ENCODE results near the gene MT1A.
"Not testable (repeated sequence)": the region's sequence is repeated elsewhere in the genome, so short reads cannot be mapped to it uniquely, and the experiment has no call there.

The MT1A gene

DNA sequence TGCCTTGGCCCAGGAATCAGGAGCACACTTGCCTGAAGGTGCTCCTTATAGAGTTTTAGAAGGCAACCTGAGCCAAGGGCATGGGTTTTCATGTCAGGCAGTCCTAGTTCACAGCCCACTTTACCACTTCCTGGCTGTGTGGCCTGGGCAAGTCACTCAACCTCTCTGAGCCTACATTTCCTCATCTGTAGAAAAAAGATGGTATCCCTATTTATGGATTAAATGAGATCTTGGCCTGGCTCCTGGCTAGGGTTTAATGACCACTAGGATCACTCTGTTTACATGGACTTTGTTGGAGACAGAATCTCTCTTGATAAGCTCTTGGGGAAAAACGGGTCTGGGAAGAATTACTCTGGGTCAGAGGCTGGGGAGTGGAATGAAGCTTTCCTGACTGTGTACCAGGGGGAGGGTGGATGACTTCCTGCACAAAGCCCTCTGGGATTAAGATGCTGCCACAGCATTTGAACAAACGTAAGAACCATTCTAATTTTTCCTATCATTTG is 27.8 kb upstream of the MT1A start:
- DNase-seq = no peak

- DNase-seq = no peak
Measured at GRCh38 chr16:56611281-56611833, 27.1 kb upstream of the MT1A start.

- DNase-seq = no peak
Measured at GRCh38 chr16:56613706-56614105, 24.8 kb upstream of the MT1A start.

DNA sequence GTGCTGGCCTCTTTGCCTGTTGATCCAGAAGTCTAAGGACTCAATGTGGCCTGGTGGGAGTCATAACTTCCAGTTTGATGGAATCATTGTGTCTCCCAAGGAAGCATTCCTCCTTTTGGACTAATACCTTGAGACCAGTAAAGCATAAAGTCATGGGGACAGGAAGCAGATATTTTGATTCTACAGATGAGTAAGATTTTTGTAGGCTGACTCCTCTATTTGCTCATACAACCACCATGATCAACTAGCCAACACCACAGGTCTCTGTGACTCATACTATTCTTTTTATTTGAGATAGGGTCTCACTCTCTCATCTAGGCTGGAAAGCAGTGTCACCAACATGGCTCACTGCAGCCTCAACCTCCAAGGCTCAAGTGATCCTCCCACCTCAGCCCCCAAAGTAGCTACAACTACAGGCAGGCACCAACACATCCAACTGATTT is 23.9 kb upstream of the MT1A start:
- no peak for DNase-seq

- no peak for DNase-seq
Measured at GRCh38 chr16:56615353-56615752, 23.1 kb upstream of the MT1A start.

DNA sequence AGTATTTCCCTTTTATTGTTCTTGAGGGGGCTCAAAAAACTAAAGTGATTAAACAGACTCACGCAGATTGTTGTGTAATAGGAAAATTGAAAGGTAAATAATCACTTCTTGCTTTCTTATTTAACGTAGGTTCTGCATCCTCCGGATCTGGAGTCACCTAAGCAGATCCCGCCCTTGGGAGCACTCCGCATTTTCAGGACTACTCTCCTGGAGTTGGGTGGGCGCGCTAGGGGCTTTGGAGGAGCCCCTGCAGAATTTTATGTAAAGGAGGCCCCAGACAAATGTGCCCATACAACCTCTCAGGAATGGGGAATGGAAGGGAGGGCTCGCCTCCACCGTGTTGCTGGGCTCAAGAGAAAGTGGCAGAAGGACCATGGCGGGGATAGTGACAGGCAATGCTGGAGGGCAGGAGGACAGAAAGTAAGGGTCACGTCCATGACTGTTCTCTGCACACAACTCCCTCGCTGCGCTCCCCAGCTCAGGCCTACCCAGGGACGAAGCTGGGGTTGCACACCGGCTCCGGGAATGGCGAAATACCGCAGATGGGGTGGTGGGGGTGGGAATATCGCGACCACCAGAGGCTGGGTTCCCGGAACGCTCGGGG is 21.8 kb upstream of the MT1A start:
- DNase-seq = no peak

GRCh38 chr16:56617212-56618085 is 21.0 kb upstream of the MT1A start:
- no peak for DNase-seq

GRCh38 chr16:56618138-56618537 is 20.3 kb upstream of the MT1A start:
- DNase-seq = no peak

DNA sequence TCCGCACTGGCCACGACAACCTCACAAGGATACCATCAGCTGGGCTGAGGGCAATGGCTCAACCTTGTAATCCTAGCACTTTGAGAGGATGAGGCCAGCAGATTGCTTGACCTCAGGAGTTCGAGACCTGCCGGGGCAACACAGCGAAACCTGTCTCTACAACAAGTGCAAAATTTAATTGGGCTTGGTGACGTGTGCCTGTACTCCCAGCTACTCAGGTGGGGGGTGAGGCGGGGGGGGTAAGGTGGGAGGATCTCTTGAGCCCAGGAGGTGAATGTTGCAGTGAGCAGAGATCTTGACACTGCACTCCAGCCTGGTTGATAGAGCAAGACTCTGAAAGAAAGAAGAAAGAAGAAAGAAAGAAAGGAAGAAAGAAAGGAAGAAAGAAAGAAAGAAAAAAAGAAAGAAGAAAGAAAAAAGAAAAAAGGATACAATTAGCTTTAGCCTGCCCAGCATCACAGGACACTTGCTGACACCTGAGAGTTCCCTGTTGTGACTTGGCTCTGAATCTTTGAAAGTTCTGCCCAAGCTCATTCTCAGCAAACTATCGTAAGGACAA is 18.0 kb upstream of the MT1A start:
- DNase-seq = no peak

DNA sequence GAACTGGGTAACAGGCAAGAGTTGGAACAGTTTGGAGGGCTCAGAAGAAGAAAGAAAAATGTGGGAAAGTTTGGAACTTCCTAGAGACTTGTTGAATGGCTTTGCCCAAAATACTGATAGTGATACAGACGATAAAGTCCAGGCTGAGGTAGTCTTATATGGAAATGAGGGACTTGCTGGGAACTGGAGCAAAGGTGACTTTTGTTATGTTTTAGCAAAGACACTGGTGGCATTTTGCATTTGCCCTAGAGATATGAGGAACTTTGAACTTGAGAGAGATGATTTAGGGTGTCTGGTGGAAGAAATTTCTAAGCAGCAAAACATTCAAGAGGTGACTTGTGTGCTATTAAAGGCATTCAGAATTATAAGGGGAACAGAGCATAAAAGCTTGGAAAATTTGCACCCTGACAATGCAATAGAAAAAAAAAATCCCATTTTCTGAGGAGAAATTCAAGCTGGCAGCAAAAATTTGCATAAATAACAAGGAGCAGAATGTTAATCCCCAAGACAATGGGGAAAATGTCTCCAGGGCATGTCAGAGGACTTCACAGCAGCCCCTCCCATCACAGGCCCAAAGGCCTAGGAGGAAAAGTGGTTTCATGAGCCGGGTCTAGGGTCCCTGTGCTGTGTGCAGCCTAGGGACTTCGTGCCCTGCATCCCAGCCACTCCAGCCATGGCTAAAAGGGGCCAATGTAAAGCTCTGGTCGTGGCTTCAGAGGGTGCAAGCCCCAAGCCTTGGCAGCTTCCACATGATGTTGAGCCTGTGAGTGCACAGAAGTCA is 16.6 kb upstream of the MT1A start:
- not testable (repeated sequence) for DNase-seq

DNA sequence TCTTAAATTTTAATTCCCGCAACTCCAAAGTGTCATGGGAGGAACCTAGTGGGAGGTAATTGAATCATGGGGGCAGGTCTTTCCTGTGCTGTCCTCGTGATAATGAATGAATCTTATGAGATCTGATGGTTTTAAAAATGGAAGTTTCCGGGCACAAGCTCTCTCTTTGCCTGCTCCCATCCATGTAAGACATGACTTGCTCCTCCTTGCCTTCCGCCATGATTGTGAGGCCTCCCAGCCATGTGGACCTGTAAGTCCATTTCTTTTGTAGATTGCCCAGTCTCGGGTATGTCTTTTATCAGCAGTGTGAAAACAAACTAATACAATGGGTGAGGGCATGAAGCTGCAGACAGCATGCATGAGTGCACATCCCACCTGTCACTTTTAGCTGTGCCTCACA is 15.3 kb upstream of the MT1A start:
- DNase-seq = not testable (repeated sequence)

DNA sequence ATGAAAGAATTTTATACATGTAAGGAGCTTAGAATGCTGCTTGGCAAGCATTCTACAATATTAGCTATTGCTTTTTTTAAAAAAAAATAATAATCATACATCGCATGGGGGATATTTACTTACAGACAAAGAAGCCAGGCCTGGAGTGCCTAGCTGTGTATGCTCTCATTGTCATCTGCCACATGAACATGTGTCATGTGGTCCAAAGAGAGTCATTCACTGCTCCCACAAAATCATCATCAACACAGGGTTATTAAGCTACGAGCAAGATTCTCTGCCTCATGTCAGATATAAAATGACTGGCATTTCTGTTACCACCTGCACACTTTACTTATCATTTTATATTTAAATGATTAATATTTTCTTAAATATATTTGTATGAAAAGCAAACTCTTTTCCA is 14.8 kb upstream of the MT1A start:
- DNase-seq = no peak

- no peak for DNase-seq
Measured at GRCh38 chr16:56625140-56625942, 13.1 kb upstream of the MT1A start, which contains the start of gene MT1E. TSS of gene MT1E (plus strand) at chr16:56625781. CDS start at chr16:56625852, 71 bp downstream.

- no peak for DNase-seq
Measured at GRCh38 chr16:56625943-56626654, 12.4 kb upstream of the MT1A start.

DNA sequence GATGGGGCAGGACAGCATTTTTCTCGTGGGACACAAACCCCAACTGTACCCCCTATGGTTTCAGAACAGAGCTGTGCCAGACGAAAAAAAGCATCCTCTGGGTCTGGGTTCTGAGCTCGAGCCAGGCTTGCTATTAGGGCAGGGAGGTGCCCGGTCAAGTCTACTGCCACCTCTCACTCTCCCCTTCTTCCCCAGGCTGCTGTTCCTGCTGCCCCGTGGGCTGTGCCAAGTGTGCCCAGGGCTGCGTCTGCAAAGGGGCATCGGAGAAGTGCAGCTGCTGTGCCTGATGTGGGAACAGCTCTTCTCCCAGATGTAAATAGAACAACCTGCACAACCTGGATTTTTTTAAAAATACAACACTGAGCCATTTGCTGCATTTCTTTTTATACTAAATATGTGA is 11.8 kb upstream of the MT1A start:
- no peak for DNase-seq

GRCh38 chr16:56628486-56629350 is 9.7 kb upstream of the MT1A start:
- DNase-seq = no peak

DNA sequence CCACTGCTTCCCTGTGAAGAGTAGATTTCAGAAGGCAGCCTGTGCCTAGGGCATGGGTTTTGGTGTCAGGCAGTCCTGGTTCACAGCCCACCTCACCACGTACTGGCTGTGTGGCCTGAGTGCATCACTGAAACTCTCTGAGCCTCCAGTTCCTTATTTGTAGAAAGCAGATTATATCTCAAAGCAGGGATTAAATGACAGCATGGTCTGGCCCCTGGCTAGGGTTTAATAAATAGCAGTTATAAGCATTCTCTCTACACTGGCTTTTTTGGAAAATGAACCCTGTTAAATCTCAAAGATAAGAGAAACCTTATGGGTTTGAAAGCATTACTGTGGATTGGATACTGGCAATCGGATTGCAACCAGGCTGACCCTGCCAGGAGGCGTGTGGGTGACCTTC is 8.9 kb upstream of the MT1A start:
- DNase-seq = no peak

DNA sequence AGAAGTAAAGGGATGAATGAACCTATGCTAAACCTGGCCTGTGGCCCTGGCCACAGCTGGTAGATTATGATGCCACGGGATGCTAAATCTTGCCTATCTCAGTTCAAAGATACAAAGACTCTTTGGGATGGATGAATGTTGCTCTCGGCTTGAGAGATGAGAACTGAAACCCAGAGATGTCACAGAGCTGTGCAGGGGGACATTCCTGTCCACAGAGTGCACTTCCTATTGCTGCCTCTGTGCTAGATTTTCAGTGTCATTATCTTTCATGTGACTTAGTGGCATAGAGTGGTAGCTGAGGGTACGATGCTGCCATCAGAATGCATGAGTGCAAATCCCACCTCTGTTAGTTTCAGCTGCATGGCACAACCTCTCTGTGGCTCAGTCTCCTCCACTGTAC is 8.3 kb upstream of the MT1A start:
- no peak for DNase-seq

DNA sequence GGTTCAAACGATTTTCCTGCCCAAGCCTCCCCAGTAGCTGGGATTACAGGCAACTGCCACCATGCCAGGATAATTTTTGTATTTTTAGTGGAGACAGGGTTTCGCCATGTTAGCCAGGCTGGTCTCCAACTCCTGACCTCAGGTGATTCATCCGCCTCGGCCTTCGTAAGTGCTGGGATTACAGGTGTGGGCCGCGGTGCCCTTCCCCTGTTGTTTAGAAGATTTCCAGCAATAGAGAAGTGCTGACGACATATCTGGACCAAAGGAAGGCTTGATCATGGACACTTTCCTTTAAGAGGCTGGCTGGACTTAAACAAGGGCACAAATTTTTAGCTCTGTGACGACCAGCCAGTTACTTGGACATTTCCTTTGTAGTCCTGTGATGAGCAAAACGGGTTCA is 7.3 kb upstream of the MT1A start:
- DNase-seq = no peak

DNA sequence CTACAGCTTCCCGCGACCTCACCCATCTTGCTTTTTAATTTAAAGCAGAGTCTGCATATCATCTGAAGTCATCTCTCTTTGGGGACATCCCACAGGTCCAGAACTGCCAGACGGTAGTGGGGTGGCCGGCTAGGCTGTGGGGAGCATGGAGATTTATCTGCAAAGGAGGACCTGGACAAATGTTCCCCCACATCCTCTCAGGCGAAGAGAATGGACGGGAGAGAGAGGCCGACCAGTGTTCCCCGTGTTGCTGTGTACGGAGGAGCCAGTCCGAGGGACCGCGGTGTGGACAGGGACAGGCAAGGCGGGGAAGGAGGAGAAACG is 6.7 kb upstream of the MT1A start:
- DNase-seq = no peak

All from NCI-H1092 (cell line).